NT2/D1 (cell line): ENCODE results near the gene RELCH.

Experiments
- DNase-seq: peaks from one replicate; pipeline ENCODE4 v3.0.0-alpha.2; 2011; ENCODE audit warnings: low read depth, low spot score
- H3K27me3 ChIP-seq: 2 replicates; pipeline ENCODE4 v1.6.0; 2011; ENCODE audit warnings: mild to moderate bottlenecking; ENCODE audit not compliant: insufficient read length, insufficient read depth
- H3K36me3 ChIP-seq: 2 replicates; pipeline ENCODE4 v1.6.1; 2011; ENCODE audit warnings: mild to moderate bottlenecking, low read length, mixed read lengths; ENCODE audit not compliant: insufficient read depth, insufficient read length
- H3K4me1 ChIP-seq: 2 replicates; pipeline ENCODE4 v1.5.1; 2011; ENCODE audit not compliant: insufficient read depth, insufficient read length
- H3K4me3 ChIP-seq: 2 replicates; pipeline ENCODE4 v1.5.1; 2011; ENCODE audit warnings: low read depth; ENCODE audit not compliant: insufficient read length
- H3K9ac ChIP-seq: 2 replicates; pipeline ENCODE4 v1.6.0; 2011; ENCODE audit warnings: low read depth; ENCODE audit not compliant: insufficient read length
- H3K9me3 ChIP-seq: 2 replicates; pipeline ENCODE4 v1.5.1; 2011; ENCODE audit warnings: mild to moderate bottlenecking, low read length; ENCODE audit not compliant: insufficient read depth
- SUZ12 ChIP-seq: IDR thresholded peaks from 2 replicates; pipeline ENCODE4 v1.6.1; 2011; ENCODE audit not compliant: insufficient read length, insufficient read depth; ENCODE audit errors: extremely low read depth
- YY1 ChIP-seq: IDR thresholded peaks from 2 replicates; pipeline ENCODE4 v1.6.1; 2011; ENCODE audit not compliant: insufficient read length, insufficient read depth
- ZNF274 ChIP-seq: IDR thresholded peaks from 2 replicates; pipeline ENCODE4 v1.6.1; 2011; ENCODE audit warnings: mild to moderate bottlenecking, low read depth, low read length

The RELCH gene

DNA sequence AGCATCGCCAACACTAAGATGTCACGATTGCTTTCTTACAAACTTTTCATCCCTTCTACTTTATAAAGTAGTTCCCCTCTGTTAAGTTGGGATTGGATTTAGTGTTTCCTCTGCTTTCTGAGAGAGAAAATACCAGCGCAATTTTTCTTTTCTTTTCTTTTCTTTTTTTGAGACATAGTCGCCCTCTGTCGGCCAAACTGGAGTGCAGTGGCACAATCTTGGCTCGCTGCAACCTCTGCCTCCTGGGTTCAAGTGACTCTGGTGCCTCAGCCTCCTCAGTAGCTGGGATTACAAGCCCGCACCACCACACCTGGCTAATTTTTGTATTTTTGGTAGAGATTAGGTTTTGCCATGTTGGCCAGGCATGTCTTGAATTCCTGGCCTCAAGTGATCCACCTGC is 9.0 kb downstream of the RELCH start:
- H3K4me1 ChIP-seq, result no peaks in the 10 kb centered on the region
- H3K9ac ChIP-seq, result no peak overlapping the region
- H3K9me3 ChIP-seq, result no peaks in the 10 kb centered on the region
- TF ChIP-seq SUZ12 (no peak), YY1 (no peak), ZNF274 (no peak)
- H3K27me3 ChIP-seq, result no peaks in the 10 kb centered on the region
- H3K4me3 ChIP-seq, result no peak overlapping the region
- H3K36me3 ChIP-seq, result no peaks in the 10 kb centered on the region
- no peak for DNase-seq

DNA sequence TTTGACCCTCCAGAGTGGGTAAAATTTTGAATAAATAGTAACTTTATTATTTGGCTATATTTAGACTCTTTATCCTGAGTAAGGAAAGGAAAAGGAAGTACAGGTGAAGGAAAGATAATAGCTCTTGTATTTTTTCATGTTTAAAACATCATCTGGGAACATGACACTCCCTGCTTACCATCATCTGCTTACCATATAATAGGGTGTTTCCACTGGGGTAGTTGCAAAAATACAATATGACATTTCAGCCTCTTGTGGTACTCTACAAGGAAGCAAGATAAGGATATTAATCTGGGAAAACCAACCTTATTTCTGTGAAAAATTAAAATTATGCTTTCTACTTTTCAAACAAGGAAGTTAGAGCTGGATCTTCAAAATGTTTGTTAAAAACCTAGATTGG is 9.9 kb downstream of the RELCH start:
- TF ChIP-seq SUZ12, result no peak
- no peak for TF ChIP-seq ZNF274
- Histone ChIP-seq H3K4me3 (no peak overlapping the region), H3K27me3 (no peaks in the 10 kb centered on the region), H3K4me1 (no peaks in the 10 kb centered on the region), H3K9ac (no peak overlapping the region), H3K36me3 (no peaks in the 10 kb centered on the region), H3K9me3 (no peaks in the 10 kb centered on the region)
- DNase-seq, result no peak

DNA sequence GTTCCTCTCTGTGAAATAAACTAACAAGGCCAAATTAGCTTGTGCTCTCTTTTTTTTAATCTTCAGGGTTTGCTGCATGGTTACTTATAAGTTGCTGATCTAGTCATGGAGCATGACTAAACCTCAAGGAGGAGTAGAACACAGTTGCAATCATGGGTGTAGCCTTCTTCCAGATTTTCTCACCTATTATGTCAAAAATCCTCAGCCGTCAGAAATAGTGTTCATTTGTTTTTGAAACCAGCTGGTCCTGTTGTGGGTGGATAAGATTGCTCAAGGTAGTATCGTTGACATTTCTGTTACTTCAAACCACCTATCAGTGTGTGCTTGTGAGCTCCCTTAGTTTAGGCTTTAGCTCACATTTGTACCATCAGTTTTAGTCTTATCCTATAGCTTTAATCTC is 11.2 kb downstream of the RELCH start:
- Histone ChIP-seq H3K9me3 (no peaks in the 10 kb centered on the region), H3K4me3 (no peak overlapping the region), H3K4me1 (no peaks in the 10 kb centered on the region), H3K9ac (no peak overlapping the region), H3K36me3 (no peaks in the 10 kb centered on the region), H3K27me3 (no peaks in the 10 kb centered on the region)
- DNase-seq, result no peak
- TF ChIP-seq SUZ12 (no peak), ZNF274 (no peak)

DNA sequence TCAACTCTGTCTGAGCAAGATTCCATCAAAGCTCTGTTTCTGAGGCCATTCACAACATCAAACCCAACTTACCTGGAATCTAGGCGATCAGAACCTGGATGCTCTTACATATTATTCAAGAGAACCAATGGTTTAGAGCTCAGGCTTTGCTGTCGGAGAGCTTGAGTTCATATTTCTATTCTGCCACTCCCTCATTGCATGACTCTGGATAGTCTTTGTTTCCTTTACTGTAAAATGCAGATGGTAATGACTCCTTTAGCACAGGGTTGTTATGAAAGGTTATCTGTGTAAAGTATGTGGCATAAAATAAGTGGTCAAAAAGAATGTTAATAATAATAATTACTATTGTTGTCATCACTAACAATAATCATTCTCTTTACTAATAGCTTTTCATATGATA is 12.6 kb downstream of the RELCH start:
- DNase-seq, result no peak
- no peaks in the 10 kb centered on the region for H3K9me3 ChIP-seq
- H3K4me3 ChIP-seq, result no peak overlapping the region
- no peak overlapping the region for H3K9ac ChIP-seq
- no peaks in the 10 kb centered on the region for H3K4me1 ChIP-seq
- TF ChIP-seq SUZ12 (no peak), YY1 (no peak), ZNF274 (no peak)
- no peaks in the 10 kb centered on the region for H3K36me3 ChIP-seq
- no peaks in the 10 kb centered on the region for H3K27me3 ChIP-seq

DNA sequence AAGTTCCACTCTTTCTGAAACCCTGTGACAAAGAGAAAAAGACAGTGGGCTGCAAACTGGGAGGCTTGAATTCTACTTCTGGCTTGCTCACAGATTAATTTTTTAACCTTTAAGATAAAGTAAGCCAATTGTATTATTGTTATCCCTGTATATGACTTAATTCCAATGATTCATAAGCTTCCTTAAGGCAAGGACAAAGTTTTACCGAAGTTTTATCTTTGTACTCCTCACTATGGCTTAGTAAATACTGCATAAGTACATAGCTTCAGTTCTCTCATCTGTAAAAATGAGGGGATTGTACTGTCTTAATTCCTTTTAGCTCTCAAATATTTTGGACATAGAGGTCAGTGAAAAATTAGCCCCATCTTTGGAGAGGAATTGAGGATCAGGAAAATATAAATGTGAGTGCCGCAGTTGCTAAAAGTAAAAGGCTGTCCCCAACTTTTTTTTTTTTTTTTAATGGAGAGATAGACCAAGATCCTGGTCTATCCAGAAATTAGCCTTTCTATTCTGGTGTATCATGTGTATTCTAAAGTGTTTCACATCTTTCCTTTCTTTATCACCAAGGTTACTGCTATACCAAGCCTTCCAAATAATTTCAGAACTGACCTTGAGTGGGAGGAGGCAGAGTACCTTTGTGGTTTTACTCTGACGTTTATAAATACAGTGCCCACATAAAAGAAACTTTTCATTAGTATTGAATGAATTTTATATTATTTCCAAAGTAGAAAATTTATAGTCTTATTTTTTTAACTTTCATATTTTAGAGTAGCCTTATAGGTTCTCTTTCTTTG is 13.3 kb downstream of the RELCH start:
- no peaks in the 10 kb centered on the region for H3K27me3 ChIP-seq
- no peak overlapping the region for H3K4me3 ChIP-seq
- no peak for DNase-seq
- H3K36me3 ChIP-seq, result no peaks in the 10 kb centered on the region
- TF ChIP-seq ZNF274 (no peak), SUZ12 (no peak), YY1 (no peak)
- no peaks in the 10 kb centered on the region for H3K9me3 ChIP-seq
- H3K4me1 ChIP-seq, result no peaks in the 10 kb centered on the region
- H3K9ac ChIP-seq, result no peak overlapping the region

DNA sequence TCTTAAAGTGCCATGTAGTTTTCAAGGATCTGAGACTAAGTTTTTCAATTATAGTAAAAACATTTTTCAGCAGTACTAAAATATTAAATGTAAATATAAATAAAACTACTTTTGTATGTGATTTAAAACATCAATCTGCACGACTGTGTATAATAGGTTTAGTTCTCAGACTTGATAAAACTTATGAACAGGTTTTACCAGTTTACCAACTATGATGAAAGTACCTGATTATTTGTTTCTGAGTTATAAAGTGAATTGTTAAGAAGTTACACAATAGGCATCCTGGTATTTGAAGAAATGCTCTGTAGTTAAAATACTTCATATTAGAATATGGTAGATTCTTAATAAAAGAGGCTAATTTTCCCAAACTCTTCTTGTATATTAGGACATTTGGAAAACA is 14.8 kb downstream of the RELCH start:
- Histone ChIP-seq H3K9me3 (no peaks in the 10 kb centered on the region), H3K9ac (no peak overlapping the region), H3K4me1 (no peaks in the 10 kb centered on the region), H3K36me3 (no peaks in the 10 kb centered on the region), H3K27me3 (no peaks in the 10 kb centered on the region), H3K4me3 (no peak overlapping the region)
- DNase-seq, result no peak
- TF ChIP-seq YY1 (no peak), SUZ12 (no peak), ZNF274 (no peak)

DNA sequence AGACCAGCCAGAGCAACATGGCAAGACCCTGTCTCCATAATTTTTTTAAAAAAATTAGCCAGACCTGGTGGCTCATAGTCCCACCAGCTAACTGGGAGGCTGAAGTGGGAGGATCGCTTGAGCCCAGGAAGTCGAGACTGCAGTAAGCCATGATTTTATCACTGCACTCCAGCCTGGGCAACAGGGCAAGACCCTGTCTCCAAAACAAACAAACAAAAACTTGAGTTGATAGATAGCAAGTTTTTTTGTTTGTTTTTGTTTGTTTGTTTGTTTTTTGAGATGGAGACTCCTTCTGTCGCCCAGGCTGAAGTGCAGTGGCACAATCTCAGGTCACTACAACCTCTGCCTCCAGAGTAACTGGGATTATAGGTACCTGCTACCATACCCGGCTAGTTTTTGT is 18.8 kb downstream of the RELCH start:
- Histone ChIP-seq H3K27me3 (no peaks in the 10 kb centered on the region), H3K4me3 (no peak overlapping the region), H3K4me1 (no peaks in the 10 kb centered on the region), H3K9ac (no peak overlapping the region), H3K9me3 (no peaks in the 10 kb centered on the region), H3K36me3 (no peaks in the 10 kb centered on the region)
- DNase-seq, result no peak
- TF ChIP-seq YY1, result no peak

DNA sequence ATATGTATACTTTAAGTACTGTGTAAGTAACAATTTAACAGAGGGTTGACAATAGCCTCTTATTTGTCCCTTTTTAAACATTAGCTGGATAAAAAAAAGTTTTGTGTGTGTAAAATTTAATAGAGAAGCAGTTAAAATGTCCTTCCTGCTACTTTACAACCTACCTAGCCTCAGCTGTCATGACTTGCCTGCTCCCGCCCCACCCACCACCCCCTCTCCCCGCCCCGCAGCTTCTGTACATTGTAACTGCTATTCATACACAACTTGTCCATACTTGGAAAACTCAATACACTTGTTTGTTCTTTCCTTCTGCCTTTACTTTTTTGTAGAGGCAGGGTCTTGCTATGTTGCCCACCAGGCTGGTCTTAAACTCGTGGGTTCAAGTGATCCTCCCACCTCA is 19.5 kb downstream of the RELCH start:
- Histone ChIP-seq H3K27me3 (no peaks in the 10 kb centered on the region), H3K9me3 (no peaks in the 10 kb centered on the region), H3K9ac (no peak overlapping the region), H3K4me1 (no peaks in the 10 kb centered on the region), H3K4me3 (no peak overlapping the region), H3K36me3 (no peaks in the 10 kb centered on the region)
- no peak for TF ChIP-seq SUZ12
- TF ChIP-seq YY1, result no peak
- TF ChIP-seq ZNF274, result no peak
- DNase-seq, result no peak
